Ovary (tissue), 9 donors: ENCODE measurements around the gene ZNF778. TPM values are rescaled to one million over a fixed set of nuclear protein-coding genes. Genes with fewer than 3 reads are reported as not detected.
"Not testable (repeated sequence)": the region's sequence is repeated elsewhere in the genome, so short reads cannot be mapped to it uniquely, and the experiment has no call there.

ENCODE experiments used
- DNase-seq, 5 donors: peaks; one replicate each; pipeline ENCODE4 v3.0.0-alpha.2; 2019 to 2020
- H3K27ac ChIP-seq, 2 donors: fragments of 200-600 bp; one replicate each; pipeline versions ENCODE4 v1.5.1 to v1.8.0; 2019 to 2022
- H3K27me3 ChIP-seq: fragments of 200-600 bp; one replicate; pipeline ENCODE4 v1.8.0; 2022
- H3K36me3 ChIP-seq: fragments of 200-600 bp; sonication (generic); one replicate; pipeline ENCODE4 v1.5.1; 2019
- H3K4me1 ChIP-seq: one replicate; pipeline ENCODE4 v1.8.1; 2013; ENCODE audit warnings: mild to moderate bottlenecking, moderate library complexity; ENCODE audit not compliant: insufficient read depth
- H3K4me3 ChIP-seq: fragments of 200-600 bp; sonication (generic); one replicate; pipeline ENCODE4 v1.5.1; 2017
- H3K9me3 ChIP-seq, 2 donors: fragments of 200-600 bp in 1 of 2; sonication (generic) in 1 of 2; one replicate each; pipeline versions ENCODE4 v1.5.1 to v1.8.1; 2013 to 2019; ENCODE audit warnings: mild to moderate bottlenecking in 1 of 2, moderate library complexity in 1 of 2
- EP300 ChIP-seq: sonication (generic); formaldehyde crosslinking; IDR thresholded peaks from one replicate; pipeline ENCODE4 v1.6.1; 2017; ENCODE audit warnings: antibody characterized with exemption
- POLR2A ChIP-seq: fragments of 450-650 bp; IDR thresholded peaks from one replicate; pipeline ENCODE4 v1.6.1; 2017; ENCODE audit warnings: antibody characterized with exemption, mild to moderate bottlenecking, moderate library complexity
- WGBS, 3 donors: extraction: QIAGEN DNeasy Blood & Tissue Kit in 1 of 3; methylation state at CpG; one replicate each; pipeline versions ENCODE4 v1.1.5 to v1.1.7; 2013 to 2017; 5-methylcytosine and 5-hydroxymethylcytosine counted together
- intact Hi-C, 4 donors: fragments of 100-400 bp; cut with DNase I; formaldehyde crosslinking; loops; one replicate each; pipeline versions ENCODE4 v1.11.0 to v1.15.1; 2022 to 2023
- polyA plus RNA-seq, 2 donors: library from polyadenylated mRNA; stranded (reverse); fragments of 200-250 nt in 1 of 2; fragments of 350-450 nt in 1 of 2; fragmentation: Illumina TruSeq in 1 of 2; extraction: RNeasy Lipid Tissue Mini Kit (QIAGEN cat#74804) in 1 of 2; gene quantifications; one replicate each; pipeline ENCODE4 v1.2.3, GENCODE V29; 2013 to 2014
- total RNA-seq, 7 donors: library from RNA; depleted of rRNA in 2 of 7; stranded (reverse); fragments of >200 nt in 2 of 7; fragmentation: NEBNext Ultra II Directional in 3 of 7; extraction: Animal tissue kit (Norgen Biotek cat#: 25700) in 3 of 7; gene quantifications; one replicate each; pipeline versions ENCODE4 v1.1.0 to v1.2.4, GENCODE V29; 2016 to 2023
- TF ChIP-seq, protein P1 (sequence below), 3 donors: fragments of 450-650 bp in 2 of 3; fragments of 200-600 bp in 1 of 3; IDR thresholded peaks; one replicate each; pipeline versions ENCODE4 v1.5.1 to v1.8.0; 2016 to 2022; ENCODE audit warnings: antibody characterized with exemption in 3 of 3, mild to moderate bottlenecking in 1 of 3
- donor health status: DM: no; HTN: no; CAD: no; lungs with moderate emphysema.
- donor health status: DM: no; HTN: no; CAD: no.
- donor health status: Bipolar disorder and iron deficiency.
- donor health status: DM: yes; HTN: yes; CAD: no.
- donor health status: DM: no; HTN: no; CAD: no.
- donor health status: DM: yes; HTN: yes; CAD: no.

ZNF778 gene
- total and polyA plus RNA-seq, 9 donors, result 1.8 to 71.9 (median 8.3) TPM

DNA sequence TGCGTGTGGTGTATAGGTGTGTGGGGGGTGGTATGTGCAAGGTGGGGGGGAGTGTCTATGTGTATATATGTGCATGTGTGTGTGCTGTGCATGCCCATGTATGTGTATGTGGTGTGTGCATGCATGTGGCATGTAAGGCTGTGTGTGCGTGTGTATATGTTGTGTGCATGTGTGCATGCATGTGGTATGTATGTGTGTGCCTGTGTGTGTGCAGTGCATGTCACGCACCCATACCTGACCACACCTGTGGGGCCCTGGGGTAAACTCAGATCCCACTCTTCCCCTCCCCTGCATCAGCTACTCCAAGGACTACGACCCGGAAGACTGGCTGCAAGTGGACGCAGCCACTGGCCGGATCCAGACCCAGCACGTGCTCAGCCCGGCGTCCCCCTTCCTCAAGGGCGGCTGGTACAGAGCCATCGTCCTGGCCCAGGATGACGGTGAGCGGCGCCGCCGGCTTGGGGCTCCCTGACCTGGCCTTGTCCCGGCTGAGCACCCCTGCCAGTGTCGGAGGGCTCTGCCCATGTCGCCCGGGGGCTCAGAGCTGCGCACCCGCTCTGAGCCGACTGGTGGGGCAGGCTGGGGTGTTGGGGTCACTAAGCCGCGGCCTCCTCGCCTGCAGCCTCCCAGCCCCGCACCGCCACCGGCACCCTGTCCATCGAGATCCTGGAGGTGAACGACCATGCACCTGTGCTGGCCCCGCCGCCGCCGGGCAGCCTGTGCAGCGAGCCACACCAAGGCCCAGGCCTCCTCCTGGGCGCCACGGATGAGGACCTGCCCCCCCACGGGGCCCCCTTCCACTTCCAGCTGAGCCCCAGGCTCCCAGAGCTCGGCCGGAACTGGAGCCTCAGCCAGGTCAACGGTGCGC, 26.2 kb upstream of the ZNF778 start:
- H3K36me3 ChIP-seq, result no peaks in the 10 kb centered on the region
- peaks cover 6% of the 10 kb centered on the region for H3K4me1 ChIP-seq
- peak in 2 of 5 donors; percentile 50 to 56 for DNase-seq
- no peaks in the 10 kb centered on the region for H3K27me3 ChIP-seq
- TF ChIP-seq POLR2A, result no peak
- no peak for TF ChIP-seq EP300
- TF ChIP-seq, protein P1, sequence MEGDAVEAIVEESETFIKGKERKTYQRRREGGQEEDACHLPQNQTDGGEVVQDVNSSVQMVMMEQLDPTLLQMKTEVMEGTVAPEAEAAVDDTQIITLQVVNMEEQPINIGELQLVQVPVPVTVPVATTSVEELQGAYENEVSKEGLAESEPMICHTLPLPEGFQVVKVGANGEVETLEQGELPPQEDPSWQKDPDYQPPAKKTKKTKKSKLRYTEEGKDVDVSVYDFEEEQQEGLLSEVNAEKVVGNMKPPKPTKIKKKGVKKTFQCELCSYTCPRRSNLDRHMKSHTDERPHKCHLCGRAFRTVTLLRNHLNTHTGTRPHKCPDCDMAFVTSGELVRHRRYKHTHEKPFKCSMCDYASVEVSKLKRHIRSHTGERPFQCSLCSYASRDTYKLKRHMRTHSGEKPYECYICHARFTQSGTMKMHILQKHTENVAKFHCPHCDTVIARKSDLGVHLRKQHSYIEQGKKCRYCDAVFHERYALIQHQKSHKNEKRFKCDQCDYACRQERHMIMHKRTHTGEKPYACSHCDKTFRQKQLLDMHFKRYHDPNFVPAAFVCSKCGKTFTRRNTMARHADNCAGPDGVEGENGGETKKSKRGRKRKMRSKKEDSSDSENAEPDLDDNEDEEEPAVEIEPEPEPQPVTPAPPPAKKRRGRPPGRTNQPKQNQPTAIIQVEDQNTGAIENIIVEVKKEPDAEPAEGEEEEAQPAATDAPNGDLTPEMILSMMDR (IDR thresholded peaks at IDR 0.05), result no peak
- 25 to 55% (median 38%) methylated on average over 33 to 44 of the region's 44 CpGs for WGBS, 3 donors
- H3K9me3 ChIP-seq, result no peaks in the 10 kb centered on the region
- no peak overlapping the region for H3K27ac ChIP-seq
- intact Hi-C loops, result no loop called here
- H3K4me3 ChIP-seq, result no peak overlapping the region

DNA sequence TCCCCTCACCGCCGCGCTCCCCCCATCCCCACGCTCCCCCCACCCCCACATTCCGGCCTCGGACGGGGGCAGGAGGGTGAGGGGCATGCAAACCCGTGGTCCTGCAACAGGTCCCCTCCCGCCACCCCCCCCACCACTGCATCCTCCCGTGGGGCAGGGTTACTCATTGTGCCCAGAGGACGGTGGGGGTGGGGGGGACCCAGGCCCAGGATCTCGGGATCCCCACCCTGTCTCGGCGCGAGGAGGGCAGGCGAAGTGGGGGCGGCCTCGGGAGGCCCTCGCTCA, 25.7 kb upstream of the ZNF778 start:
- peak in 1 of 5 donors; percentile 50 for DNase-seq
- H3K4me3 ChIP-seq, result peak overlapping the region; percentile 38
- no peaks in the 10 kb centered on the region for H3K27me3 ChIP-seq
- H3K27ac ChIP-seq, result no peak overlapping the region
- H3K4me1 ChIP-seq, result peaks cover 6% of the 10 kb centered on the region
- H3K36me3 ChIP-seq, result no peaks in the 10 kb centered on the region
- no peaks in the 10 kb centered on the region for H3K9me3 ChIP-seq
- WGBS, 3 donors, result 0 to 6% (median 3%) methylated on average over 5 to 19 of the region's 19 CpGs
- intact Hi-C loops, result no loop called here
- TF ChIP-seq EP300 (no peak), POLR2A (no peak)
- TF ChIP-seq, protein P1 (IDR thresholded peaks at IDR 0.05), result no peak

DNA sequence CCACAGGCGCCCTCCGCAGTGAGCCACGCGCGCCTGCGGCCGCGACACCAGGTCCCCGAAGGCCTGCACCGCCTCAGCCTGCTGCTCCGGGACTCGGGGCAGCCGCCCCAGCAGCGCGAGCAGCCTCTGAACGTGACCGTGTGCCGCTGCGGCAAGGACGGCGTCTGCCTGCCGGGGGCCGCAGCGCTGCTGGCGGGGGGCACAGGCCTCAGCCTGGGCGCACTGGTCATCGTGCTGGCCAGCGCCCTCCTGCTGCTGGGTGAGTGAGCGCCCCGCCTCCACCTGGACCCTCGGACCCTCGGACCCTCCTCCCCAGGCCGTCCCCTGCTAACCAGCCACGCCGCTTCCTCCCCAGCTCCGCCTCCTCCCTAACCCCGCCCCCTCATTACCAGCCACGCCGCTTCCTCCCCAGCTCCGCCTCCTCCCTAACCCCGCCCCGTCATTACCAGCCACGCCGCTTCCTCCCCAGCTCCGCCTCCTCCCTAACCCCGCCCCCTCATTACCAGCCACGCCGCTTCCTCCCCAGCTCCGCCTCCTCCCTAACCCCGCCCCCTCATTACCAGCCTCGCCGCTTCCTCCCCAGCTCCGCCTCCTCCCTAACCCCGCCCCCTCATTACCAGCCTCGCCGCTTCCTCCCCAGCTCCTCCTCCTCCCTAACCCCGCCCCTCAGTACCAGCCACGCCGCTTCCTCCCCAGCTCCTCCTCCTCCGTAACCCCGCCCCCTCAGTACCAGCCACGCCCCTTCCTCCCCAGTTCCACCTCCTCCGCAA, 25.1 kb upstream of the ZNF778 start:
- peak overlapping the region; percentile 38 for H3K4me3 ChIP-seq
- WGBS, 3 donors, result 2 to 5% (median 4%) methylated on average over 23 to 62 of the region's 63 CpGs
- H3K36me3 ChIP-seq, intact Hi-C loops, H3K27me3 ChIP-seq, H3K27ac ChIP-seq, H3K4me1 ChIP-seq, H3K9me3 ChIP-seq: not testable (repeated sequence)
- DNase-seq, result peak; percentile 79 to 91 (median 87)

DNA sequence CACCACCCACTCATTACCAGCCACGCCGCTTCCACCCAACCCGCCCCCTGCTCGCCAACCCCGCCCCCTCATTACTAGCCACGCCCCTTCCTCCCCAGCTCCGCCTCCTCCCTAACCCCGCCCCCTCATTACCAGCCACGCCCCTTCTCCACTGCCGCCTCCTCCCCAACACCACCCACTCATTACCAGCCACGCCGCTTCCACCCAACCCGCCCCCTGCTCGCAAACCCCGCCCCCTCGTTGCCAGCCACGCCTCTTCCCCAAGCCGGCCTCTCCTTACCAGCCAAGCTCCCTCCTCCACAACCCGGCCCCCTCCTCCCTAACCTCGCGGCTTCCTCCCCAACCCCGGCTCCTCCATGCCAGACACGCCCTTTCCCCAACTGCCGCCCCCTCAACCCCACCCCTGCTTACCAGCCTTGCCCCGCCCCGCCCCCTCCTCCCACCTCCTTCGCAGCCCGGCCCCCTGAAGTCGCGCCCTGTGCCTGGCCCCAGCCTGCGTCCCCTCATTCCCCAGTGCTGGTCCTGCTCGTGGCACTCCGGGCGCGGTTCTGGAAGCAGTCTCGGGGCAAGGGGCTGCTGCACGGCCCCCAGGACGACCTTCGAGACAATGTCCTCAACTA, 24.4 kb upstream of the ZNF778 start:
- Histone ChIP-seq H3K27me3 (no peaks in the 10 kb centered on the region), H3K9me3 (no peaks in the 10 kb centered on the region), H3K36me3 (no peaks in the 10 kb centered on the region), H3K27ac (no peak overlapping the region), H3K4me1 (peaks cover 6% of the 10 kb centered on the region), H3K4me3 (no peak overlapping the region)
- intact Hi-C loops, result no loop called here
- TF ChIP-seq, protein P1 (IDR thresholded peaks at IDR 0.05), result no peak
- TF ChIP-seq POLR2A, result no peak
- no peak for TF ChIP-seq EP300
- WGBS, 3 donors, result 5 to 9% (median 6%) methylated on average over 21 to 39 of the region's 39 CpGs
- peak; percentile 75 to 86 (median 79) for DNase-seq
